CD14-positive monocyte (primary cell): ENCODE data around the gene PTPRD. TPM values are rescaled to one million over a fixed set of nuclear protein-coding genes. Genes with fewer than 3 reads are reported as not detected.

Source experiments
- DNase-seq, 3 donors: peaks; one replicate each; pipeline ENCODE4 v3.0.0-alpha.2; 2011 to 2022
- H2AFZ ChIP-seq: 2 replicates; pipeline ENCODE4 v1.6.0; 2012; ENCODE audit warnings: mild to moderate bottlenecking, low read depth, low read length, inconsistent platforms; ENCODE audit not compliant: insufficient read depth, poor library complexity, severe bottlenecking
- H3K27ac ChIP-seq, 2 donors: 1 replicate in 1 of 2; 2 replicates in 1 of 2; pipeline ENCODE4 v1.5.1; 2012 to 2013; ENCODE audit warnings: low read length in 2 of 2, control low read depth in 1 of 2, inconsistent platforms in 1 of 2, low read depth in 1 of 2, mild to moderate bottlenecking in 1 of 2
- H3K27me3 ChIP-seq, 2 donors: one replicate each; pipeline versions ENCODE4 v1.6.0 to v1.6.1; 2011 to 2013; ENCODE audit warnings: low read length in 2 of 2; ENCODE audit not compliant: control insufficient read depth in 2 of 2, insufficient read depth in 2 of 2
- H3K36me3 ChIP-seq, 2 donors: replicated peaks in 1 of 2; 1 replicate in 1 of 2; 2 replicates in 1 of 2; pipeline versions ENCODE4 v1.5.1 to v1.6.1; 2012 to 2013; ENCODE audit warnings: low read length in 2 of 2, control low read depth in 1 of 2, inconsistent platforms in 1 of 2, mild to moderate bottlenecking in 1 of 2; ENCODE audit not compliant: insufficient read depth in 2 of 2, control insufficient read depth in 1 of 2
- H3K4me1 ChIP-seq, 2 donors: 1 replicate in 1 of 2; 2 replicates in 1 of 2; pipeline versions ENCODE4 v1.5.1 to v1.6.1; 2012 to 2013; ENCODE audit warnings: low read length in 2 of 2, control low read depth in 1 of 2, inconsistent platforms in 1 of 2, mild to moderate bottlenecking in 1 of 2, moderate library complexity in 1 of 2; ENCODE audit not compliant: insufficient read depth in 2 of 2, control insufficient read depth in 1 of 2
- H3K4me2 ChIP-seq: replicated peaks from 2 replicates; pipeline ENCODE3; 2012; ENCODE audit warnings: low read length, moderate library complexity, mild to moderate bottlenecking; ENCODE audit not compliant: poor library complexity, severe bottlenecking; ENCODE audit errors: extremely low read depth
- H3K4me3 ChIP-seq, 3 experiments: fragments of 200-600 bp in 1 of 3; sonication (generic) in 1 of 3; replicated peaks in 1 of 3; 1 replicate in 2 of 3; 2 replicates in 1 of 3; pipeline ENCODE4 v1.5.1; 2011 to 2013; ENCODE audit warnings: low read length in 3 of 3, mild to moderate bottlenecking in 3 of 3, control low read depth in 2 of 3, low read depth in 2 of 3, inconsistent platforms in 1 of 3, moderate library complexity in 1 of 3
- H3K79me2 ChIP-seq: 2 replicates; pipeline ENCODE4 v1.6.0; 2012; ENCODE audit warnings: mild to moderate bottlenecking, control low read depth, inconsistent platforms, low read length, moderate library complexity; ENCODE audit not compliant: insufficient read depth
- H3K9ac ChIP-seq: 2 replicates; pipeline ENCODE4 v1.6.0; 2017; ENCODE audit warnings: low read length, mild to moderate bottlenecking; ENCODE audit not compliant: insufficient read depth, poor library complexity, severe bottlenecking
- H3K9me3 ChIP-seq, 2 donors: replicated peaks in 1 of 2; 1 replicate in 1 of 2; 2 replicates in 1 of 2; pipeline versions ENCODE4 v1.5.1 to v1.6.1; 2012 to 2013; ENCODE audit warnings: low read length in 2 of 2, control low read depth in 1 of 2; ENCODE audit not compliant: control insufficient read depth in 1 of 2, insufficient read depth in 1 of 2
- H4K20me1 ChIP-seq: 2 replicates; pipeline ENCODE4 v1.6.0; 2012; ENCODE audit warnings: mild to moderate bottlenecking, low read length, control low read depth, moderate library complexity; ENCODE audit not compliant: insufficient read depth
- H3K27ac Mint-ChIP-seq, 7 donors: one replicate each; pipeline ENCODE4 v1.8.0; 2020; ENCODE audit warnings: mild to moderate bottlenecking in 7 of 7, mixed read lengths in 7 of 7, moderate library complexity in 6 of 7, inconsistent platforms in 2 of 7
- H3K27me3 Mint-ChIP-seq, 3 donors: one replicate each; pipeline ENCODE4 v1.8.0; 2021 to 2022; ENCODE audit warnings: low read depth in 3 of 3, mild to moderate bottlenecking in 3 of 3, mixed read lengths in 3 of 3, moderate library complexity in 3 of 3, inconsistent platforms in 1 of 3
- H3K36me3 Mint-ChIP-seq, 2 donors: one replicate each; pipeline ENCODE4 v1.8.0; 2020; ENCODE audit warnings: mixed read lengths in 2 of 2, inconsistent platforms in 1 of 2, mild to moderate bottlenecking in 1 of 2
- H3K4me1 Mint-ChIP-seq: one replicate; pipeline ENCODE4 v1.8.0; 2020; ENCODE audit warnings: mild to moderate bottlenecking, mixed read lengths
- H3K4me3 Mint-ChIP-seq, 2 donors: one replicate each; pipeline ENCODE4 v1.8.0; 2020; ENCODE audit warnings: mild to moderate bottlenecking in 2 of 2, mixed read lengths in 2 of 2, moderate library complexity in 1 of 2
- H3K9me3 Mint-ChIP-seq, 7 donors: one replicate each; pipeline ENCODE4 v1.8.0; 2020 to 2022; ENCODE audit warnings: mixed read lengths in 7 of 7, mild to moderate bottlenecking in 6 of 7, moderate library complexity in 6 of 7, inconsistent platforms in 2 of 7
- CTCF ChIP-seq: fragments of 200-600 bp; IDR thresholded peaks from one replicate; pipeline ENCODE4 v1.8.0; 2022; ENCODE audit warnings: antibody characterized with exemption, mild to moderate bottlenecking
- WGBS: methylation state at CpG from one replicate; pipeline ENCODE4 v1.1.5; 2013; ENCODE audit warnings: missing lambda C conversion rate; ENCODE audit not compliant: insufficient coverage; 5-methylcytosine and 5-hydroxymethylcytosine counted together
- intact Hi-C, 2 donors: fragments of 100-400 bp; cut with micrococcal nuclease; formaldehyde crosslinking; loops; one replicate each; pipeline versions ENCODE4 v1.15.0 to v1.15.1; 2023
- polyA plus RNA-seq, 3 donors: library from polyadenylated mRNA; depleted of rRNA in 1 of 3; unstranded in 2 of 3; stranded (reverse) in 1 of 3; fragments of 300-500 nt in 2 of 3; fragments of >200 nt in 1 of 3; fragmentation: Illumina TruSeq in 2 of 3; gene quantifications; 1 replicate in 2 of 3; 2 replicates in 1 of 3; pipeline ENCODE4 v1.2.3, GENCODE V29; 2012 to 2021

The PTPRD gene
- polyA plus RNA-seq, 3 donors, result not detected

GRCh38 chr9:8659108-8659507 is 1953.7 kb downstream of the PTPRD start:
- Mint-ChIP-seq H3K27me3 (peaks cover 0 to 5% (median 3%) of the 10 kb centered on the region in 3 donors), H3K4me1 (peaks cover 25% of the 10 kb centered on the region), H3K4me3 (no peak overlapping the region), H3K27ac (no peak overlapping the region), H3K36me3 (no peaks in the 10 kb centered on the region), H3K9me3 (peaks cover 0 to 5% (median 2%) of the 10 kb centered on the region in 7 donors)
- Histone ChIP-seq H3K4me2 (no peak overlapping the region), H3K27ac (no peak overlapping the region), H4K20me1 (no peaks in the 10 kb centered on the region), H3K9me3 (no peaks in the 10 kb centered on the region), H3K4me3 (no peak overlapping the region), H3K9ac (no peak overlapping the region), H3K36me3 (no peaks in the 10 kb centered on the region), H3K4me1 (peaks cover 10 to 17% of the 10 kb centered on the region in 2 donors), H2AFZ (no peak overlapping the region), H3K79me2 (no peaks in the 10 kb centered on the region), H3K27me3 (no peaks in the 10 kb centered on the region)
- no peak for TF ChIP-seq CTCF
- intact Hi-C loops, result no loop called here
- DNase-seq, result no peak

- Mint-ChIP-seq H3K9me3 (peaks cover 0 to 8% (median 2%) of the 10 kb centered on the region in 7 donors), H3K4me3 (no peak overlapping the region), H3K36me3 (no peaks in the 10 kb centered on the region), H3K4me1 (peaks cover 18% of the 10 kb centered on the region), H3K27me3 (peaks cover 2 to 21% (median 10%) of the 10 kb centered on the region in 3 donors), H3K27ac (no peak overlapping the region)
- H2AFZ ChIP-seq, result no peak overlapping the region
- intact Hi-C loops, result no loop called here
- no peaks in the 10 kb centered on the region for H3K79me2 ChIP-seq
- no peak overlapping the region for H3K9ac ChIP-seq
- no peaks in the 10 kb centered on the region for H3K9me3 ChIP-seq
- H3K4me3 ChIP-seq, result no peak overlapping the region
- no peak for DNase-seq
- no peak for TF ChIP-seq CTCF
- H3K36me3 ChIP-seq, result no peaks in the 10 kb centered on the region
- no peaks in the 10 kb centered on the region for H4K20me1 ChIP-seq
- WGBS, result no CpG with 5 or more reads among the region's 2 CpGs
- H3K4me1 ChIP-seq, result peaks cover 7% of the 10 kb centered on the region in 2 donors
- H3K27ac ChIP-seq, result no peak overlapping the region
- peaks cover 3 to 13% of the 10 kb centered on the region in 2 donors for H3K27me3 ChIP-seq
- no peak overlapping the region for H3K4me2 ChIP-seq
These were observed 1957.7 kb downstream of the PTPRD start for GRCh38 chr9:8655071-8655470.
